ENCODE data around the gene PDIA4.

Gene PDIA4

DNA sequence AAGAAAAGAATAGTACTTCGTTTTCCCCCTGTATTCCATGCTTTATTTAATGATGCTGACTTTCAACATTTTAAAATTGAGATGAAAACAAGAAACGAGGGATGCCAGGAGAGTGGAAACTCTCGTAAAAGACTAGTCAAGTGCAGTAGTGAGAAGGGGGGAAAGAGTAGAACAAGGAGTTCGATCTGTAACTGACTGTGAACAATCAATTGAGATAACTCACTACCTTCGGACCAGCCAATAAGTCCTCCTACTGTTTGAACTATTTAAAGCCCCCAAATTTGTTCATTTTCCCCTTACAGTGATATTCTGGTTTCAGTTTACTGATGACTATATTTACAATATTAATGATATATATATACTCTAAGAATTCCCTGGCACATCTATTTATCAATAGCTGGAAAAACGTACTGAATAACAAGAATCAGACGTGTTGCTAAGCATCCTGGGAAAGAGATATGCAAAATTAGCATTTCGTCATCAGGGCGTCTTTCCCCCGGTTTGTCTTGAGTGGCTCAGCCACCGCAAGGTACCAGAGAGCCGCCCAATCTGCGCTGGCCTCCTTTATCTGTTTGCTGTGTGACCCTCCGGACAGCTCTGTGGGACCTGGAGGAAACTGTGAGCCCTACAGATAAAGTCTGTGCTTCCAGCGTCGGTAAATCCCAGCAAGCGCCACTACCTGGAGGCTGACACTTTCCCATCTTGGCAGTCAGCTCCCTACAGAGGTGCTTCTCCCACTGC, 41.1 kb downstream of the PDIA4 start:
- TF ChIP-seq, protein P1, sequence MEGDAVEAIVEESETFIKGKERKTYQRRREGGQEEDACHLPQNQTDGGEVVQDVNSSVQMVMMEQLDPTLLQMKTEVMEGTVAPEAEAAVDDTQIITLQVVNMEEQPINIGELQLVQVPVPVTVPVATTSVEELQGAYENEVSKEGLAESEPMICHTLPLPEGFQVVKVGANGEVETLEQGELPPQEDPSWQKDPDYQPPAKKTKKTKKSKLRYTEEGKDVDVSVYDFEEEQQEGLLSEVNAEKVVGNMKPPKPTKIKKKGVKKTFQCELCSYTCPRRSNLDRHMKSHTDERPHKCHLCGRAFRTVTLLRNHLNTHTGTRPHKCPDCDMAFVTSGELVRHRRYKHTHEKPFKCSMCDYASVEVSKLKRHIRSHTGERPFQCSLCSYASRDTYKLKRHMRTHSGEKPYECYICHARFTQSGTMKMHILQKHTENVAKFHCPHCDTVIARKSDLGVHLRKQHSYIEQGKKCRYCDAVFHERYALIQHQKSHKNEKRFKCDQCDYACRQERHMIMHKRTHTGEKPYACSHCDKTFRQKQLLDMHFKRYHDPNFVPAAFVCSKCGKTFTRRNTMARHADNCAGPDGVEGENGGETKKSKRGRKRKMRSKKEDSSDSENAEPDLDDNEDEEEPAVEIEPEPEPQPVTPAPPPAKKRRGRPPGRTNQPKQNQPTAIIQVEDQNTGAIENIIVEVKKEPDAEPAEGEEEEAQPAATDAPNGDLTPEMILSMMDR (IDR thresholded peaks at IDR 0.05), result no peak

DNA sequence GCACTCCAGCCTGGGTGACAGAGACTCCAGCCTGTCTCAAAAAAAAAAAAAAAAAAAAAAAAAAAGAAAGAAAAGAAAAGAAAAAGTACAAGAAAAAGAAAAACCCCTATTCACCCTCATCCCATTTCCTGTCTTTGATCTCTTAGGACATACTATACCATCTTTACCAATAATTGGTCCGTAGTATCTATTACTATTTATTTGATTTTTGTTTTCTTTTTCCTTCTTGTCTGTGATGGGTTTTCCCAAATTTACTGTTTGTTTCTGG, 41.6 kb downstream of the PDIA4 start:
- TF ChIP-seq, protein P1 (IDR thresholded peaks at IDR 0.05), result no peak

DNA sequence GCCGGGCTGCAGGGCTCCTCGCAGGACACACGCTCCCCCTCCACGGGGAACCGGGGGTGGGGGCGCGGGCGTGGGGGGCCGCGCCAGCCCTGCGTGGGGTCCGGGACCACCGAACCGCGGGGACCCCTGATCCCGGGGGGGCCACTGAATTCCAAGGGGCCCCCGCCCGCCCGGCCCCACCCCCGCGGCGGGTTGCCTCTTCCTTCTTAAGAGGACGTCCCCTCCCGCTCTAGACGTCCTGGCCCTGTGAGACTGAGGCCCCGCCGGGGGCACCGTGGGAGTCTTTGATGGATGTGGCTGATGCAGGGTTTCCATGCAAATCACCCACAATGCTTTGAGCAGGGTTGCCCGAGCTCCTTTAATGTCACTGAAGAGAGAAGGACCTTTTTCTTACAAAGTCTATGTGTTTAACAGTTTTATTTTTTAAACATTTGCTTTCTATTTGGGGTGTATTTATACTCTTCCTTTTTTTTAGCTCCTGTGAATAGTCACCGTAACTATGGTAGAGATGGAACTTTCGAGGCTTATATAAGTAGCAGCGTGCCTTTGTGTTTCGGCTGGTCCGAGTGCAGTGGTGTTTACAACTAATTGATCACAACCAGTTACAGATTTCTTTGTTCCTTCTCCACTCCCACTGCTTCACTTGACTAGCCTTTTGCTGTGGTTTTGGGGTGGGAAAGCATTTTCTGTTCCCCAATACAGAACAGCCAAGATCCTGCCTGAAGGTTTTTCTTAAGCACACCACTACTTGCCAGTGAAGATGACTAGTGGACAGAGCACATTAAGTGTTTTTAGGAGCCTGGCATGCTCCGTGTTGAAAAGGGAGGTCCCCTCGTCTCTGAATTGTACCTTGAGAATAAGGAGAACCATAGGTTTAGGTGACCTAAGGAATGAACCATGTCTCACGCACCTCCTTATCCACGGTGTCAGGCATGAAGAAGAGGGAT, 44.8 kb downstream of the PDIA4 start:
- TF ChIP-seq, protein P1 (IDR thresholded peaks at IDR 0.05), result no peak

- TF ChIP-seq, protein P1 (IDR thresholded peaks at IDR 0.05), result no peak
Observed at GRCh38 chr7:148982654-148983199, 45.6 kb downstream of the PDIA4 start.

GRCh38 chr7:148979827-148980226, 48.5 kb downstream of the PDIA4 start:
- TF ChIP-seq, protein P1 (IDR thresholded peaks at IDR 0.05), result no peak

DNA sequence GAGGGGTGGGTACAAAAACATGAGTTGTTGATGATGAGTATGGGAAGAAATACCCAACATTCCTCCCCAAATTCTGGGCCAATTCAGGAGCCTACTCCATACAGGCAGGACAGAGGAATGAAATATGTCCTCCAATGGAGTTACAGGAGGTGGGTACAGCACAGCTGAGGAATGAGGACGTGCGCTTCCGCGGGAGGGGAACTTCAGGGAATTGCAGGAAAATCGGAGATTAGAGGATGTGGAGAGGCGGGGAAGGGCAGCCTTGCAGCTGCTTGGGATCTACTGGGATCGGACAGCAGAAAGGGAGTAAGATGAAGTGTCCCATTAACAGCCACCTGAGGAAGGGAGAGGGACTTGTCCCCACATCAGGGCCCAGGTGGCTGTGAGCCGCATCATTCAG, 50.2 kb downstream of the PDIA4 start:
- TF ChIP-seq, protein P1 (IDR thresholded peaks at IDR 0.05), result no peak

DNA sequence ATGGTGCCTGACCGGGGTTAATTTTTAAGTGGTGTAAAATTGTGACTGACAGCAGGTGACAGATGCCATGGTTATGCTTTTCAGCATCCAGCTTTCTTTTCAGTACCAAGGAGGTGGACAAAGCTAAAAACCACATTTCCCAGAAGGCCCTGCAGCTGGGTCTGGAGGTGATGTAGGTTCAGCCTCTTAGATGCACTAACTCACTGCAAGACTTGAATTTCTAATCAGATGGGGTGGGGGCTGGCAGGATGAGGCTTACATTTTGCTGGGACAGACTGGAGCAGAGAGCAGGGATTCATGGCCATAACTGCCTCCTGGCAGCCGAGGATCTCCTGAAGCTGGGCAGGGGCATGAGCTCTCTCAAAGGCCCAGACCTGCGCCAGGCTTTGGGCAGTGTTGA, 52.4 kb downstream of the PDIA4 start:
- TF ChIP-seq, protein P1 (IDR thresholded peaks at IDR 0.05), result no peak
